Nephron progenitor cell (in vitro differentiated cells): ENCODE results near the gene A4GALT.

ENCODE experiments used
- DNase-seq: peaks from one replicate; pipeline ENCODE4 v3.0.0; 2021
- H3K27ac Mint-ChIP-seq: 2 replicates; pipeline ENCODE4 v1.8.0; 2021; ENCODE audit warnings: mild to moderate bottlenecking, moderate library complexity, mixed read lengths
- H3K27me3 Mint-ChIP-seq: 2 replicates; pipeline ENCODE4 v1.8.0; 2021; ENCODE audit warnings: mild to moderate bottlenecking, low read depth, mixed read lengths; ENCODE audit not compliant: poor library complexity
- H3K36me3 Mint-ChIP-seq: 2 replicates; pipeline ENCODE4 v1.8.0; 2021; ENCODE audit warnings: low read depth, mixed read lengths
- H3K4me1 Mint-ChIP-seq: 2 replicates; pipeline ENCODE4 v1.8.0; 2021; ENCODE audit warnings: mixed read lengths
- H3K4me3 Mint-ChIP-seq: 2 replicates; pipeline ENCODE4 v1.8.0; 2021; ENCODE audit warnings: mild to moderate bottlenecking, moderate library complexity, mixed read lengths
- H3K9me3 Mint-ChIP-seq: 2 replicates; pipeline ENCODE4 v1.8.0; 2021; ENCODE audit warnings: mild to moderate bottlenecking, moderate library complexity, mixed read lengths
- CTCF ChIP-seq: fragments of 200-600 bp; sonication (generic); IDR thresholded peaks from 2 replicates; pipeline ENCODE4 v1.5.0; 2021; ENCODE audit warnings: antibody characterized with exemption

The A4GALT gene

GRCh38 chr22:42664976-42665831, 55.5 kb downstream of the A4GALT start:
- TF ChIP-seq CTCF: no peak
- H3K4me3 Mint-ChIP-seq: no peak overlapping the region
- H3K27ac Mint-ChIP-seq: no peak overlapping the region
- no peaks in the 10 kb centered on the region for H3K36me3 Mint-ChIP-seq
- peaks cover 1% of the 10 kb centered on the region for H3K4me1 Mint-ChIP-seq
- no peak for DNase-seq
- H3K9me3 Mint-ChIP-seq: peaks cover 2% of the 10 kb centered on the region
- H3K27me3 Mint-ChIP-seq: peaks cover 46% of the 10 kb centered on the region

GRCh38 chr22:42661985-42662831, 58.5 kb downstream of the A4GALT start:
- no peak overlapping the region for H3K27ac Mint-ChIP-seq
- H3K4me3 Mint-ChIP-seq: peak overlapping the region; percentile 48
- H3K4me1 Mint-ChIP-seq: peaks cover 7% of the 10 kb centered on the region
- no peaks in the 10 kb centered on the region for H3K9me3 Mint-ChIP-seq
- peaks cover 51% of the 10 kb centered on the region for H3K27me3 Mint-ChIP-seq
- TF ChIP-seq CTCF: peak; percentile 77
- DNase-seq: peak; percentile 95
- no peaks in the 10 kb centered on the region for H3K36me3 Mint-ChIP-seq

GRCh38 chr22:42656578-42656977, 64.1 kb downstream of the A4GALT start:
- Mint-ChIP-seq H3K27me3 (peaks cover 25% of the 10 kb centered on the region), H3K36me3 (no peaks in the 10 kb centered on the region), H3K27ac (no peak overlapping the region), H3K9me3 (no peaks in the 10 kb centered on the region), H3K4me3 (no peak overlapping the region), H3K4me1 (peaks cover 44% of the 10 kb centered on the region)
- no peak for TF ChIP-seq CTCF
- no peak for DNase-seq

- no peak overlapping the region for H3K4me3 Mint-ChIP-seq
- no peak for TF ChIP-seq CTCF
- peaks cover 52% of the 10 kb centered on the region for H3K4me1 Mint-ChIP-seq
- peaks cover 25% of the 10 kb centered on the region for H3K27me3 Mint-ChIP-seq
- H3K27ac Mint-ChIP-seq: peak overlapping the region; percentile 24
- H3K36me3 Mint-ChIP-seq: no peaks in the 10 kb centered on the region
- H3K9me3 Mint-ChIP-seq: no peaks in the 10 kb centered on the region
- DNase-seq: no peak
Observed at GRCh38 chr22:42655693-42656092, 65.0 kb downstream of the A4GALT start.

GRCh38 chr22:42654436-42655073, 66.1 kb downstream of the A4GALT start:
- Mint-ChIP-seq H3K27ac (no peak overlapping the region), H3K4me3 (no peak overlapping the region), H3K9me3 (no peaks in the 10 kb centered on the region), H3K36me3 (no peaks in the 10 kb centered on the region), H3K27me3 (peaks cover 17% of the 10 kb centered on the region), H3K4me1 (peaks cover 52% of the 10 kb centered on the region)
- no peak for TF ChIP-seq CTCF
- DNase-seq: no peak
